ENCODE results near the gene ERG28. TPM values are rescaled to one million over a fixed set of nuclear protein-coding genes. Genes with fewer than 3 reads are reported as not detected.

The ERG28 gene
- total and polyA plus RNA-seq, 2 experiments from 2014 or later = 38.4 to 74.4 TPM

- H3K9me2 ChIP-seq (replicated peaks; ENCODE audit: insufficient read depth) = no peaks in the 10 kb centered on the region
- H3K9me3 ChIP-seq (ENCODE audit: low read depth) = no peaks in the 10 kb centered on the region
- H3K36me3 ChIP-seq (replicated peaks; ENCODE audit: insufficient read depth, low read depth) = no peaks in the 10 kb centered on the region
- H3K4me3 ChIP-seq = no peak overlapping the region
- 8% methylated on average over 4 of the region's 4 CpGs for WGBS (ENCODE audit: low lambda C conversion rate, missing lambda C conversion rate)
- H3K4me1 ChIP-seq (ENCODE audit: insufficient read depth) = peaks cover 19% of the 10 kb centered on the region
- H2AFZ ChIP-seq = no peak overlapping the region
- peak; percentile 83 for DNase-seq (ENCODE audit: low spot score)
- H4K20me1 ChIP-seq (ENCODE audit: insufficient read depth, poor library complexity, severe bottlenecking) = no peaks in the 10 kb centered on the region
- TF ChIP-seq EZH2phosphoT487 (IDR thresholded peaks at IDR 0.05; ENCODE audit: low read depth, severe bottlenecking, unreplicated experiment) = no peak
- peak; percentile 88 for TF ChIP-seq CTCF (IDR thresholded peaks at IDR 0.05; ENCODE audit: poor library complexity)
- no peaks in the 10 kb centered on the region for H3K27me3 ChIP-seq
- H3K79me2 ChIP-seq = peaks cover 12% of the 10 kb centered on the region
- no peak overlapping the region for H3K4me2 ChIP-seq
- no peak overlapping the region for H3K27ac ChIP-seq
Measured at GRCh38 chr14:75654127-75654732, 6.4 kb downstream of the ERG28 start.

GRCh38 chr14:75653563-75653962 is 7.1 kb downstream of the ERG28 start:
- Histone ChIP-seq H3K79me2 (peaks cover 5% of the 10 kb centered on the region), H2AFZ (no peak overlapping the region), H3K9me3 (ENCODE audit: low read depth) (no peaks in the 10 kb centered on the region), H3K4me3 (no peak overlapping the region), H4K20me1 (ENCODE audit: insufficient read depth, poor library complexity, severe bottlenecking) (no peaks in the 10 kb centered on the region), H3K4me1 (ENCODE audit: insufficient read depth) (peaks cover 23% of the 10 kb centered on the region), H3K4me2 (no peak overlapping the region), H3K27ac (no peak overlapping the region), H3K36me3 (replicated peaks; ENCODE audit: insufficient read depth, low read depth) (no peaks in the 10 kb centered on the region), H3K27me3 (no peaks in the 10 kb centered on the region), H3K9me2 (replicated peaks; ENCODE audit: insufficient read depth) (no peaks in the 10 kb centered on the region)
- 100% methylated on average over 1 of the region's 1 CpG for WGBS (ENCODE audit: low lambda C conversion rate, missing lambda C conversion rate)
- TF ChIP-seq EZH2 (IDR thresholded peaks at IDR 0.05; ENCODE audit: borderline replicate concordance) = no peak
- no peak for TF ChIP-seq CTCF (IDR thresholded peaks at IDR 0.05; ENCODE audit: poor library complexity)
- no peak for TF ChIP-seq EZH2phosphoT487 (IDR thresholded peaks at IDR 0.05; ENCODE audit: low read depth, severe bottlenecking, unreplicated experiment)
- no peak for DNase-seq (ENCODE audit: low spot score)

GRCh38 chr14:75650253-75651058 is 10.2 kb downstream of the ERG28 start:
- Histone ChIP-seq H3K27me3 (no peaks in the 10 kb centered on the region), H3K9me3 (ENCODE audit: low read depth) (no peaks in the 10 kb centered on the region), H3K79me2 (no peaks in the 10 kb centered on the region), H2AFZ (no peak overlapping the region), H4K20me1 (ENCODE audit: insufficient read depth, poor library complexity, severe bottlenecking) (no peaks in the 10 kb centered on the region), H3K4me1 (ENCODE audit: insufficient read depth) (peaks cover 45% of the 10 kb centered on the region), H3K4me2 (no peak overlapping the region), H3K4me3 (no peak overlapping the region), H3K36me3 (replicated peaks; ENCODE audit: insufficient read depth, low read depth) (no peaks in the 10 kb centered on the region), H3K9me2 (replicated peaks; ENCODE audit: insufficient read depth) (no peaks in the 10 kb centered on the region), H3K27ac (peak overlapping the region; percentile 88)
- peak; percentile 54 for DNase-seq (ENCODE audit: low spot score)
- WGBS (ENCODE audit: low lambda C conversion rate, missing lambda C conversion rate) = 69% methylated on average over 5 of the region's 5 CpGs
- TF ChIP-seq CTCF (IDR thresholded peaks at IDR 0.05; ENCODE audit: poor library complexity) (no peak), EZH2 (IDR thresholded peaks at IDR 0.05; ENCODE audit: borderline replicate concordance) (no peak), EZH2phosphoT487 (IDR thresholded peaks at IDR 0.05; ENCODE audit: low read depth, severe bottlenecking, unreplicated experiment) (no peak)

Data from hepatocyte (in vitro differentiated cells).